ENCODE data around the gene PTTG1. TPM values are rescaled to one million over a fixed set of nuclear protein-coding genes. Genes with fewer than 3 reads are reported as not detected.
A peak's percentile ranks its signal among the peaks of the same experiment; 100 is the strongest.

The PTTG1 gene
- polyA plus RNA-seq, 2 of the 4 experiments (the other 2 are of a cell fraction), result 222 to 227 TPM

DNA sequence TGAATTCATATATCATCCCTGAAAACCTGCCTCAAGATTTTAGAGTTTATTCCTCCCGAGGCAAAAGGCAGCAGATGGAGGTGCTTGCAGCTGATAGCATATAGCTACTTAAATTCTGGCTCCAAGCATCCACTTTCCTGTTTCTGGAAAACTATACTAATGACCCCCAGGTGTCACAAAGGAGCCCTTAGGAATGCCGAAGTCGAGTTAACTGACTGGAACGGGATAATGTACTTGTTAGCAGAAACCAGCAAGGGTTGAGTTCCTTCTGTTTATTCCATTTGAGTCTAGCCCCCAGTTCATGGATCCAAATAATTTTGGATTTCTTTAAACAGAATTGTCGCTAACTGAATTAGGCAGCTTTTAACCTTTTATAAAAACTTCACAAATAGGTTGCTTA is 44.5 kb downstream of the PTTG1 start:
- H3K4me2 ChIP-seq, result no peak overlapping the region
- POLR2A ChIA-PET, result no interaction called here
- TF ChIP-seq KDM1A (IDR thresholded peaks at IDR 0.05; ENCODE audit: low read depth) (no peak), POLR2A (IDR thresholded peaks at IDR 0.05; ENCODE audit: low read length) (no peak), KDM5A (IDR thresholded peaks at IDR 0.05) (no peak), HOXB5 (CRISPR knock-in tag; IDR thresholded peaks at IDR 0.05) (no peak), CHD2 (IDR thresholded peaks at IDR 0.05; ENCODE audit: low read length, partially characterized antibody) (no peak), HOXB13 (CRISPR knock-in tag; IDR thresholded peaks at IDR 0.05; ENCODE audit: low read depth) (no peak), ZFP36 (IDR thresholded peaks at IDR 0.05; ENCODE audit: borderline replicate concordance, partially characterized antibody) (no peak)
- TF ChIP-seq, protein P1, sequence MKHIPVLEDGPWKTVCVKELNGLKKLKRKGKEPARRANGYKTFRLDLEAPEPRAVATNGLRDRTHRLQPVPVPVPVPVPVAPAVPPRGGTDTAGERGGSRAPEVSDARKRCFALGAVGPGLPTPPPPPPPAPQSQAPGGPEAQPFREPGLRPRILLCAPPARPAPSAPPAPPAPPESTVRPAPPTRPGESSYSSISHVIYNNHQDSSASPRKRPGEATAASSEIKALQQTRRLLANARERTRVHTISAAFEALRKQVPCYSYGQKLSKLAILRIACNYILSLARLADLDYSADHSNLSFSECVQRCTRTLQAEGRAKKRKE (CRISPR knock-in tag; IDR thresholded peaks at IDR 0.05; ENCODE audit: low read depth), result no peak
- ATAC-seq (no peak), DNase-seq (ENCODE audit: low read depth in 1 of 2, low spot score in 1 of 2) (no peak), FAIRE-seq (no peak)
- CTCF ChIA-PET, result interaction anchor here (0.8 to 6.1 kb wide), 3 partner anchors 9 to 48 kb away, joined by 3 to 49 read pairs (median 5); no protein-coding TSS in a partner anchor
- H3K4me1 ChIP-seq, result peaks cover 17% of the 10 kb centered on the region
- no peak overlapping the region for H3K4me3 ChIP-seq
- 91% methylated on average over 5 of the region's 5 CpGs for WGBS (ENCODE audit: missing lambda C conversion rate)
- H3K9me3 ChIP-seq, result no peaks in the 10 kb centered on the region
- no peak overlapping the region for H3K27ac ChIP-seq

DNA sequence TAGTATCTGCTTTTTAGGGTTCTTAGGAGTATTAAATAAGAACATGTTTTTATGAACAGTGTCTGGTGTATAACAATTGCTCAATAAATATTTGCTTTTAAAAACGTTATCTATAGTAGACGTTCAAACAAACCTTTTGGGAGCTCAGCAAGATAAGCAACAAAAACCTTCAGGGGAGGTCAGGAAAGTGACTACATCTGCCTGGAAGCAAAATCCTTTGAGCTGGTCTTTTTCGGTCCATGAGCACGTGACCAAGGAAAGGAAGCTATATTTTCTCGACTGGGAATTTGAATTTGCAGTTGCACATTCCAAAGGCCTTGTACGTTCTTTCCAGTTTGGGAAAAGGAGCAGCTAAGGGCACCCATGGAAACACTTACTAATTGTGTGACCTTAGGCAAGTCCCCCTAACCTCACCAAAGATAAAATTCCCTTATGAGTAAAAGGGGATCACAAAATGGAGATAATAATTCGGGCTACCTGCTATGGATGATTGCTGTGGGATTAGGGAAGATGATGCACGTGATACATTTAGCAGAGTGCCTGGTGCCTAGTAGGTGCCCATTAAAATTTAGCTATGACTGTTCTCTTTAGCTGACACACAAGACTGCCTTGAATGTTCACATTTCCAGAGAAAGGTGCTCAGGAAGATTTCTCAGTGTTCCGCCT is 45.4 kb downstream of the PTTG1 start:
- FAIRE-seq, result no peak
- H3K4me1 ChIP-seq, result peaks cover 17% of the 10 kb centered on the region
- peak in 1 of 2 experiments; percentile 3 for DNase-seq (ENCODE audit: low read depth in 1 of 2, low spot score in 1 of 2)
- H3K27ac ChIP-seq, result no peak overlapping the region
- peak overlapping the region; percentile 66 for H3K4me2 ChIP-seq
- no peaks in the 10 kb centered on the region for H3K9me3 ChIP-seq
- ATAC-seq, result no peak; a peak in 1 of 6 replicates
- POLR2A ChIA-PET, result no interaction called here
- no peak overlapping the region for H3K4me3 ChIP-seq
- 58% methylated on average over 9 of the region's 9 CpGs for WGBS (ENCODE audit: missing lambda C conversion rate)
- CTCF ChIA-PET, result interaction anchor here (0.8 to 6.1 kb wide), 4 partner anchors 8 to 49 kb away, joined by 3 to 49 read pairs (median 4); no protein-coding TSS in a partner anchor
- no peak for TF ChIP-seq EP300 (IDR thresholded peaks at IDR 0.05)
- no peak for TF ChIP-seq HDAC2 (IDR thresholded peaks at IDR 0.05)
- TF ChIP-seq SMC3 (IDR thresholded peaks at IDR 0.05), result no peak
- no peak for TF ChIP-seq RAD21 (conservative IDR thresholded peaks at IDR 0.05 in 1 of 2, IDR thresholded peaks at IDR 0.05 in 1 of 2)
- no peak for TF ChIP-seq HOXB13 (CRISPR knock-in tag; IDR thresholded peaks at IDR 0.05; ENCODE audit: low read depth)
- no peak for TF ChIP-seq CBX8 (IDR thresholded peaks at IDR 0.05)

DNA sequence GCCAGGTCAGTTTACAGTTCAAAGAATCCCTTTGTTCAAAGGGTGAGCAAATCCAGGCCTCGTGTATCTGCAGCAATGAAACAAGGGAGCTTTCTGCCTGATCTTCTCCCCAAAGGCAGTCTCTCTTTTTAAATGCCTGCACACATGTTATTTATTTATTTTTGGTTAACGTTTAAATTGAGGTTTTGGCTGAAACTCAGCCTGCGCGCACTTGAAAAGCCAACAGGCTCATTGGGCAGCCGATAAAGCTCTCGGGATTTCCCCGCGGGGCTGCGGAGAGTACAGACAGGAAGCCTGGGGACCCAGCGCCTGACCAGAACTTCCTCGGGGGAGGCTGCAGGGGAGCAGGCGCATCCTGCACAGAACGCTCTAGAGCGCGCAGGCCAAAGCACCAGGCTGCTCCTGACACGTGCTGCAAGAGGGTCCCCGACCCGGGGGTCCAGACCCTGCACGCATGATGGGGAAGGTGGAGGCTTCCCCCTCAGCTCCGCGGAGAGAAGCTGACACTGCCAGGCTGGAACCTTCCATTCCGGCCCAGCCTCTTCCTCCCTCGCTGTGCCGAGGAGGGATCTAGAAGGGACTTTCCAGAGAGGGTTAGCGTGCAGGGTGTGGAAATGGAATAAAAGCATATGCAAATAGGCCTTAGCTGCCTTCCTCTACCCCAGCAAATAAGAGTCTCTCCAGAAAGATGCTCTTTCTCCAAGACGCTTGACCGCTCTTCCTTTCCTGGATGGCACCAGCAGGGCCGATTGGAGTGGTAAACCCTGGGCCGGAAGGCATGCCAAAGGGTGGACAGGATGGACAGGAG is 46.1 kb downstream of the PTTG1 start:
- CTCF ChIA-PET, result interaction anchor here (1.4 to 6.1 kb wide), 2 partner anchors 26 to 29 kb away, joined by 3 to 49 read pairs; no protein-coding TSS in a partner anchor
- peak; percentile 18 to 30 for DNase-seq (ENCODE audit: low read depth in 1 of 2, low spot score in 1 of 2)
- Histone ChIP-seq H3K27ac (peak overlapping the region in 1 of 2 experiments; percentile 52; a peak in 2 of 6 replicates), H3K9me3 (no peaks in the 10 kb centered on the region), H3K4me2 (peak overlapping the region; percentile 66), H3K4me3 (peak overlapping the region; percentile 28; the same call in 2 of the 3 replicates), H3K4me1 (peaks cover 17% of the 10 kb centered on the region)
- WGBS (ENCODE audit: missing lambda C conversion rate), result 20% methylated on average over 19 of the region's 29 CpGs
- POLR2A ChIA-PET, result no interaction called here
- FAIRE-seq, result no peak
- ATAC-seq, result peak; percentile 76 to 88
- no peak for TF ChIP-seq SREBF2 (IDR thresholded peaks at IDR 0.05)
- no peak for TF ChIP-seq ZSCAN20 (CRISPR knock-in tag; IDR thresholded peaks at IDR 0.05)
- TF ChIP-seq, protein P2, sequence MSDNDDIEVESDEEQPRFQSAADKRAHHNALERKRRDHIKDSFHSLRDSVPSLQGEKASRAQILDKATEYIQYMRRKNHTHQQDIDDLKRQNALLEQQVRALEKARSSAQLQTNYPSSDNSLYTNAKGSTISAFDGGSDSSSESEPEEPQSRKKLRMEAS (IDR thresholded peaks at IDR 0.05), result peak; percentile 32; the same call in 1 of the 2 replicates

DNA sequence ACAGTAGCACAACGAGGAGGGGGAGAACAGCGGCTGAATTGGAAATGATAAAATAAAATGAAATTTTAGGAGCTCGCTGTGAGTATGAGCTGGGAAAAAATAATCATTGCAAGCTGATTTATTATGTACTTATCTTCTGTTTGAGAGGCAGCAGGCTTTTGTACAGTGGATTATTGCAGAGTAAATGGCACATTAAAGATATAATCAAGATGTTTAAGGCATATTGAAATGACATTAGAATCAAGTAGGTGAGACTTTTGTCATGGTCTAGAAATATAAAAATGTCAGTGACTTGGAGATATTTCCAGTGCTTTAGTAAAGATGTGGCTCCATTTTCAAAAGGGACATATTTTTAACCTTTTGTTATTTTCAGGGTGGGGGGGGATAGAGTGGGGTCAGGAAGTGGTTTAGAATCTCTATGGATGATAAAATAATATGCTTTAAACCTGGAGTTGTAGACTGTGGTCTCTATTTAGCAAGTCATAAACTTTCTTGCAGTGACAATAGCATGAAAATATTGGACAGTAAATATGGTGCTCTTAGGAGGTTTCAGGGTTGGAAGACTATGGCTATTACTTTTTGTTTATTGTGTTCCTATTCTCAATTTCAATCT is 46.8 kb downstream of the PTTG1 start:
- H3K4me3 ChIP-seq, result no peak overlapping the region
- H3K27ac ChIP-seq, result no peak overlapping the region
- H3K9me3 ChIP-seq, result no peaks in the 10 kb centered on the region
- CTCF ChIA-PET, result interaction anchor here (6.1 kb wide), 1 partner anchor 29 kb away, joined by 49 read pairs; no protein-coding TSS in a partner anchor
- POLR2A ChIA-PET, result no interaction called here
- no peak for FAIRE-seq
- no peak for DNase-seq (ENCODE audit: low read depth in 1 of 2, low spot score in 1 of 2)
- 57% methylated on average over 3 of the region's 3 CpGs for WGBS (ENCODE audit: missing lambda C conversion rate)
- peaks cover 16% of the 10 kb centered on the region for H3K4me1 ChIP-seq
- no peak for ATAC-seq
- peak overlapping the region; percentile 66 for H3K4me2 ChIP-seq
- no peak for TF ChIP-seq FOSL2 (IDR thresholded peaks at IDR 0.05)
- no peak for TF ChIP-seq FOSL2 (CRISPR knock-in tag; IDR thresholded peaks at IDR 0.05)
- TF ChIP-seq, protein P3, sequence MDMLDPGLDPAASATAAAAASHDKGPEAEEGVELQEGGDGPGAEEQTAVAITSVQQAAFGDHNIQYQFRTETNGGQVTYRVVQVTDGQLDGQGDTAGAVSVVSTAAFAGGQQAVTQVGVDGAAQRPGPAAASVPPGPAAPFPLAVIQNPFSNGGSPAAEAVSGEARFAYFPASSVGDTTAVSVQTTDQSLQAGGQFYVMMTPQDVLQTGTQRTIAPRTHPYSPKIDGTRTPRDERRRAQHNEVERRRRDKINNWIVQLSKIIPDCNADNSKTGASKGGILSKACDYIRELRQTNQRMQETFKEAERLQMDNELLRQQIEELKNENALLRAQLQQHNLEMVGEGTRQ (IDR thresholded peaks at IDR 0.05), result no peak
- TF ChIP-seq, protein P4, sequence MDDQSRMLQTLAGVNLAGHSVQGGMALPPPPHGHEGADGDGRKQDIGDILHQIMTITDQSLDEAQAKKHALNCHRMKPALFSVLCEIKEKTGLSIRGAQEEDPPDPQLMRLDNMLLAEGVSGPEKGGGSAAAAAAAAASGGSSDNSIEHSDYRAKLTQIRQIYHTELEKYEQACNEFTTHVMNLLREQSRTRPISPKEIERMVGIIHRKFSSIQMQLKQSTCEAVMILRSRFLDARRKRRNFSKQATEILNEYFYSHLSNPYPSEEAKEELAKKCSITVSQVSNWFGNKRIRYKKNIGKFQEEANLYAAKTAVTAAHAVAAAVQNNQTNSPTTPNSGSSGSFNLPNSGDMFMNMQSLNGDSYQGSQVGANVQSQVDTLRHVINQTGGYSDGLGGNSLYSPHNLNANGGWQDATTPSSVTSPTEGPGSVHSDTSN (IDR thresholded peaks at IDR 0.05), result no peak
- TF ChIP-seq MAZ (IDR thresholded peaks at IDR 0.05; ENCODE audit: borderline replicate concordance, low read depth, low read length), result no peak
- TF ChIP-seq CHD4 (IDR thresholded peaks at IDR 0.05; ENCODE audit: borderline replicate concordance), result no peak
- TF ChIP-seq JUN (IDR thresholded peaks at IDR 0.05), result no peak
- TF ChIP-seq HOXB13 (CRISPR knock-in tag; IDR thresholded peaks at IDR 0.05; ENCODE audit: low read depth), result no peak
- no peak for TF ChIP-seq EHMT2 (IDR thresholded peaks at IDR 0.05; ENCODE audit: low read depth)
- no peak for TF ChIP-seq TP53 (CRISPR knock-in tag; IDR thresholded peaks at IDR 0.05)
- TF ChIP-seq EHF (CRISPR knock-in tag; IDR thresholded peaks at IDR 0.05), result no peak
- TF ChIP-seq NR3C1 (IDR thresholded peaks at IDR 0.05), result no peak

All from A549 (cell line).